HL-60 (cell line): ENCODE data around the gene ZBTB2.

Source experiments
- POLR2AphosphoS5 ChIP-seq: IDR thresholded peaks from 2 replicates; pipeline ENCODE4 v1.6.1; 2012; ENCODE audit warnings: low read depth
- TF ChIP-seq, protein P1 (sequence below): IDR thresholded peaks from 2 replicates; pipeline ENCODE4 v1.6.1; 2012; ENCODE audit warnings: low read depth; ENCODE audit not compliant: insufficient replicate concordance
- TF ChIP-seq, protein P2 (sequence below): IDR thresholded peaks from one replicate; pipeline ENCODE4 v1.5.1; 2011; ENCODE audit warnings: low read length, control low read depth, inconsistent platforms; ENCODE audit not compliant: insufficient read depth

DNA sequence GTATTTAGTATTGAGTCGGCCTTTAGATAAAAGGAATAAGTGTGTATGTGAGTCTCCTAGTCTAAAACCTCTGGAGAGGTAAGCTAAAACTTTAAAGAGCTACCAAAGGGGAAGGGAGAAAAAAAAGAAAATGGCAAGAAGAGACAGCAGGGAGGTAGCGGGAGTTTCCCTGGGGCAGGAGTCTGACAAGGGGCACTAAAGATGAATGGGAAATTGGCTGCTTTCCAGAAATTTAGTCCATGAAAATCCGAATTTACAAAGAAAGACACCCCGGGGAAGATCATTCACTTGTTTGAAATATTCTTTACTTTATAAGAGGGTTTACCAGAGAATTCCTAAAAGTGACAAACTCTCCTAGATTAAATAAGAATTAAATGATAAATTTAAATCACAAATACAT, 41.3 kb upstream of the ZBTB2 start:
- TF ChIP-seq, protein P1, sequence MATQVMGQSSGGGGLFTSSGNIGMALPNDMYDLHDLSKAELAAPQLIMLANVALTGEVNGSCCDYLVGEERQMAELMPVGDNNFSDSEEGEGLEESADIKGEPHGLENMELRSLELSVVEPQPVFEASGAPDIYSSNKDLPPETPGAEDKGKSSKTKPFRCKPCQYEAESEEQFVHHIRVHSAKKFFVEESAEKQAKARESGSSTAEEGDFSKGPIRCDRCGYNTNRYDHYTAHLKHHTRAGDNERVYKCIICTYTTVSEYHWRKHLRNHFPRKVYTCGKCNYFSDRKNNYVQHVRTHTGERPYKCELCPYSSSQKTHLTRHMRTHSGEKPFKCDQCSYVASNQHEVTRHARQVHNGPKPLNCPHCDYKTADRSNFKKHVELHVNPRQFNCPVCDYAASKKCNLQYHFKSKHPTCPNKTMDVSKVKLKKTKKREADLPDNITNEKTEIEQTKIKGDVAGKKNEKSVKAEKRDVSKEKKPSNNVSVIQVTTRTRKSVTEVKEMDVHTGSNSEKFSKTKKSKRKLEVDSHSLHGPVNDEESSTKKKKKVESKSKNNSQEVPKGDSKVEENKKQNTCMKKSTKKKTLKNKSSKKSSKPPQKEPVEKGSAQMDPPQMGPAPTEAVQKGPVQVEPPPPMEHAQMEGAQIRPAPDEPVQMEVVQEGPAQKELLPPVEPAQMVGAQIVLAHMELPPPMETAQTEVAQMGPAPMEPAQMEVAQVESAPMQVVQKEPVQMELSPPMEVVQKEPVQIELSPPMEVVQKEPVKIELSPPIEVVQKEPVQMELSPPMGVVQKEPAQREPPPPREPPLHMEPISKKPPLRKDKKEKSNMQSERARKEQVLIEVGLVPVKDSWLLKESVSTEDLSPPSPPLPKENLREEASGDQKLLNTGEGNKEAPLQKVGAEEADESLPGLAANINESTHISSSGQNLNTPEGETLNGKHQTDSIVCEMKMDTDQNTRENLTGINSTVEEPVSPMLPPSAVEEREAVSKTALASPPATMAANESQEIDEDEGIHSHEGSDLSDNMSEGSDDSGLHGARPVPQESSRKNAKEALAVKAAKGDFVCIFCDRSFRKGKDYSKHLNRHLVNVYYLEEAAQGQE = no peak
- TF ChIP-seq, protein P2, sequence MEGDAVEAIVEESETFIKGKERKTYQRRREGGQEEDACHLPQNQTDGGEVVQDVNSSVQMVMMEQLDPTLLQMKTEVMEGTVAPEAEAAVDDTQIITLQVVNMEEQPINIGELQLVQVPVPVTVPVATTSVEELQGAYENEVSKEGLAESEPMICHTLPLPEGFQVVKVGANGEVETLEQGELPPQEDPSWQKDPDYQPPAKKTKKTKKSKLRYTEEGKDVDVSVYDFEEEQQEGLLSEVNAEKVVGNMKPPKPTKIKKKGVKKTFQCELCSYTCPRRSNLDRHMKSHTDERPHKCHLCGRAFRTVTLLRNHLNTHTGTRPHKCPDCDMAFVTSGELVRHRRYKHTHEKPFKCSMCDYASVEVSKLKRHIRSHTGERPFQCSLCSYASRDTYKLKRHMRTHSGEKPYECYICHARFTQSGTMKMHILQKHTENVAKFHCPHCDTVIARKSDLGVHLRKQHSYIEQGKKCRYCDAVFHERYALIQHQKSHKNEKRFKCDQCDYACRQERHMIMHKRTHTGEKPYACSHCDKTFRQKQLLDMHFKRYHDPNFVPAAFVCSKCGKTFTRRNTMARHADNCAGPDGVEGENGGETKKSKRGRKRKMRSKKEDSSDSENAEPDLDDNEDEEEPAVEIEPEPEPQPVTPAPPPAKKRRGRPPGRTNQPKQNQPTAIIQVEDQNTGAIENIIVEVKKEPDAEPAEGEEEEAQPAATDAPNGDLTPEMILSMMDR = no peak
- TF ChIP-seq POLR2AphosphoS5 = no peak
